ENCODE data around the gene CUL3.

The CUL3 gene

GRCh38 chr2:224598678-224599077 is 13.5 kb upstream of the CUL3 start:
- no peak for TF ChIP-seq TAF1 (IDR thresholded peaks at IDR 0.05; ENCODE audit: borderline replicate concordance, insufficient read depth, low read length)
- TF ChIP-seq POLR2AphosphoS5 (IDR thresholded peaks at IDR 0.05; ENCODE audit: low read depth, low read length) = no peak
- no peak for TF ChIP-seq REST (IDR thresholded peaks at IDR 0.05; ENCODE audit: insufficient read depth in 1 of 2, low read depth in 2 of 2, low read length in 2 of 2)
- TF ChIP-seq SIN3A (IDR thresholded peaks at IDR 0.05; ENCODE audit: borderline replicate concordance, insufficient read depth, low read length) = no peak
- no peak for TF ChIP-seq FOXP2 (optimal IDR thresholded peaks at IDR 0.05; ENCODE audit: borderline replicate concordance, extremely low read depth, extremely low read length, insufficient read depth)

- TF ChIP-seq TAF1 (IDR thresholded peaks at IDR 0.05; ENCODE audit: borderline replicate concordance, insufficient read depth, low read length) (no peak), REST (IDR thresholded peaks at IDR 0.05; ENCODE audit: insufficient read depth in 1 of 2, low read depth in 2 of 2, low read length in 2 of 2) (no peak), SIN3A (IDR thresholded peaks at IDR 0.05; ENCODE audit: borderline replicate concordance, insufficient read depth, low read length) (no peak), POLR2AphosphoS5 (IDR thresholded peaks at IDR 0.05; ENCODE audit: low read depth, low read length) (no peak), FOXP2 (optimal IDR thresholded peaks at IDR 0.05; ENCODE audit: borderline replicate concordance, extremely low read depth, extremely low read length, insufficient read depth) (no peak)
These were observed 11.1 kb upstream of the CUL3 start for GRCh38 chr2:224596289-224596688.

- no peak for TF ChIP-seq FOXP2 (optimal IDR thresholded peaks at IDR 0.05; ENCODE audit: borderline replicate concordance, extremely low read depth, extremely low read length, insufficient read depth)
- no peak for TF ChIP-seq SIN3A (IDR thresholded peaks at IDR 0.05; ENCODE audit: borderline replicate concordance, insufficient read depth, low read length)
- TF ChIP-seq TAF1 (IDR thresholded peaks at IDR 0.05; ENCODE audit: borderline replicate concordance, insufficient read depth, low read length) = no peak
- TF ChIP-seq POLR2AphosphoS5 (IDR thresholded peaks at IDR 0.05; ENCODE audit: low read depth, low read length) = no peak
- TF ChIP-seq REST (IDR thresholded peaks at IDR 0.05; ENCODE audit: insufficient read depth in 1 of 2, low read depth in 2 of 2, low read length in 2 of 2) = no peak
These were observed 10.4 kb upstream of the CUL3 start for GRCh38 chr2:224595518-224595917.

- TF ChIP-seq FOXP2 (optimal IDR thresholded peaks at IDR 0.05; ENCODE audit: borderline replicate concordance, extremely low read depth, extremely low read length, insufficient read depth) (no peak), REST (IDR thresholded peaks at IDR 0.05; ENCODE audit: insufficient read depth in 1 of 2, low read depth in 2 of 2, low read length in 2 of 2) (no peak), SIN3A (IDR thresholded peaks at IDR 0.05; ENCODE audit: borderline replicate concordance, insufficient read depth, low read length) (no peak), TAF1 (IDR thresholded peaks at IDR 0.05; ENCODE audit: borderline replicate concordance, insufficient read depth, low read length) (no peak), POLR2AphosphoS5 (IDR thresholded peaks at IDR 0.05; ENCODE audit: low read depth, low read length) (no peak)
These were observed 9.7 kb upstream of the CUL3 start for GRCh38 chr2:224594840-224595239.

GRCh38 chr2:224591220-224591619 is 6.1 kb upstream of the CUL3 start:
- TF ChIP-seq POLR2AphosphoS5 (IDR thresholded peaks at IDR 0.05; ENCODE audit: low read depth, low read length) = no peak
- no peak for TF ChIP-seq FOXP2 (optimal IDR thresholded peaks at IDR 0.05; ENCODE audit: borderline replicate concordance, extremely low read depth, extremely low read length, insufficient read depth)
- TF ChIP-seq REST (IDR thresholded peaks at IDR 0.05; ENCODE audit: insufficient read depth in 1 of 2, low read depth in 2 of 2, low read length in 2 of 2) = no peak
- TF ChIP-seq TAF1 (IDR thresholded peaks at IDR 0.05; ENCODE audit: borderline replicate concordance, insufficient read depth, low read length) = no peak
